ENCODE measurements around the gene DCLRE1C.
"Not testable (repeated sequence)": the region's sequence is repeated elsewhere in the genome, so short reads cannot be mapped to it uniquely, and the experiment has no call there.

Gene DCLRE1C

GRCh38 chr10:14879124-14879927, 74.6 kb downstream of the DCLRE1C start:
- peak; percentile 51 for DNase-seq

GRCh38 chr10:14878266-14879123, 75.4 kb downstream of the DCLRE1C start, which contains the start of gene SUV39H2:
SUV39H2 (plus strand) TSS chr10:14878866; CDS start chr10:14878889, 23 bp downstream.
- peak; percentile 95 for DNase-seq

GRCh38 chr10:14876764-14877163, 77.1 kb downstream of the DCLRE1C start:
- DNase-seq, result no peak

GRCh38 chr10:14875941-14876340, 78.0 kb downstream of the DCLRE1C start:
- no peak for DNase-seq

GRCh38 chr10:14873090-14873760, 80.7 kb downstream of the DCLRE1C start:
- DNase-seq, result no peak

GRCh38 chr10:14864871-14865270, 89.0 kb downstream of the DCLRE1C start:
- not testable (repeated sequence) for DNase-seq

- DNase-seq, result not testable (repeated sequence)
Measured at GRCh38 chr10:14864466-14864865, 89.4 kb downstream of the DCLRE1C start.

GRCh38 chr10:14860791-14861190, 93.1 kb downstream of the DCLRE1C start:
- DNase-seq, result no peak

- no peak for DNase-seq
Measured at GRCh38 chr10:14859775-14860174, 94.1 kb downstream of the DCLRE1C start.

GRCh38 chr10:14859043-14859442, 94.9 kb downstream of the DCLRE1C start:
- DNase-seq, result no peak

GRCh38 chr10:14858338-14858960, 95.4 kb downstream of the DCLRE1C start:
- DNase-seq, result no peak

- no peak for DNase-seq
Measured at GRCh38 chr10:14855453-14855852, 98.4 kb downstream of the DCLRE1C start.

GRCh38 chr10:14852236-14852635, 101.7 kb downstream of the DCLRE1C start:
- DNase-seq, result no peak
